ENCODE measurements around the gene SAA4. TPM values are rescaled to one million over a fixed set of nuclear protein-coding genes. Genes with fewer than 3 reads are reported as not detected.

The SAA4 gene
- total and polyA plus RNA-seq, 2 of the 8 experiments (the other 6 are each of a cell fraction or from before 2014, with no cell fraction given) = not detected

DNA sequence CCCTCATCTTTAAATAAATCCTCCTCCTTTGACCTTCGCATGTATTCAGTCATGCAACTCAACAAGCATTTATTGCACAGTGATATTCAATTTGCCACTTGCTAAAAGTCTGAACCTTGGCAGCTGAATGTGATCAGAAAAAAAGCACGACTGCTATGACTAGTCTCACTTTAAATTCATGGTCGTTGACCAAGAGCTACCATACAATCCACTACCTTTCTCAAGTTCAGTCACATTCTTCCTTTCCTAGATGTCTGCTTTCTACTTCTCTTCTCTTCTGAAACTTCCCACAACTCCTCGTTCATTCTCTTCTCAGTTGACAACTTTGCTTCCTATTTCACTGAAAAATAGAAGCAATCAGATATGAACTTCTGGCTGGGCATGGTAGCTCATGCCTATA, 27.4 kb upstream of the SAA4 start:
- H3K56ac ChIP-seq (replicated peaks; ENCODE audit: insufficient read length, low read depth, low read length) = no peak overlapping the region
- no peak overlapping the region for H3K4me3 ChIP-seq (ENCODE audit: extremely low read depth in 1 of 4, insufficient read depth in 2 of 4, low read depth in 3 of 4, low read length in 4 of 4)
- no peaks in the 10 kb centered on the region; a peak in 1 of 4 replicates for H3K9me3 ChIP-seq (ENCODE audit: insufficient read depth in 2 of 2, low read depth in 1 of 2, low read length in 1 of 2)
- no peaks in the 10 kb centered on the region for H4K20me1 ChIP-seq (replicated peaks in 1 of 2; ENCODE audit: control insufficient read depth in 1 of 2, insufficient read depth in 2 of 2, low read length in 2 of 2)
- no peak overlapping the region for H4K5ac ChIP-seq (ENCODE audit: insufficient read length, low read depth, low read length)
- CTCF ChIA-PET (ENCODE audit: partially characterized antibody) = interaction anchor here (0.6 to 1.2 kb wide), 3 partner anchors 20 to 468 kb away, joined by 3 to 4 read pairs (median 4); partner anchors contain the start of gene SAAL1
- H3K18ac ChIP-seq (ENCODE audit: extremely low read depth, low read length) = no peak overlapping the region
- no peak overlapping the region for H2BK120ac ChIP-seq (replicated peaks; ENCODE audit: low read depth, low read length)
- H3K4me1 ChIP-seq (replicated peaks in 1 of 4; ENCODE audit: control insufficient read depth in 3 of 4, insufficient read depth in 4 of 4, low read length in 3 of 4) = peaks cover 0 to 3% (median under 1%) of the 10 kb centered on the region in 4 experiments; a peak in 2 of 7 replicates
- H3K23ac ChIP-seq (ENCODE audit: insufficient read length) = no peak overlapping the region
- H3K36me3 ChIP-seq (ENCODE audit: control insufficient read depth in 2 of 4, insufficient read depth in 4 of 4, low read length in 3 of 4) = no peaks in the 10 kb centered on the region
- 85% methylated on average over 4 of the region's 4 CpGs; no CpG with 5 or more reads in 1 of the 2 experiments for WGBS, 2 experiments (ENCODE audit: extremely low coverage in 1 of 2, insufficient coverage in 1 of 2, insufficient read length in 1 of 2, insufficient replicate concordance in 2 of 2, low coverage in 1 of 2, low lambda C conversion rate in 2 of 2, missing lambda C conversion rate in 1 of 2)
- no peaks in the 10 kb centered on the region for H3K79me1 ChIP-seq (ENCODE audit: low read depth, low read length)
- H2AFZ ChIP-seq (ENCODE audit: low read length) = no peak overlapping the region
- no peak overlapping the region for H3K9ac ChIP-seq (replicated peaks in 1 of 4; ENCODE audit: extremely low read depth in 1 of 4, low read depth in 3 of 4, low read length in 3 of 4)
- H3K4me2 ChIP-seq (ENCODE audit: insufficient read depth in 1 of 2, low read depth in 2 of 2, low read length in 2 of 2) = no peak overlapping the region
- H2BK12ac ChIP-seq (ENCODE audit: low read depth, low read length) = 0 out of 2 replicates have a peak overlapping the region, but pooled peaks have one; percentile 63
- no peak overlapping the region for H3K27ac ChIP-seq (ENCODE audit: low read depth, low read length)
- H4K91ac ChIP-seq (replicated peaks; ENCODE audit: insufficient read length, low read length) = no peak overlapping the region
- H2BK15ac ChIP-seq (ENCODE audit: low read length) = no peak overlapping the region
- POLR2A ChIA-PET (ENCODE audit: partially characterized antibody) = interaction anchor here (0.7 kb wide), 1 partner anchor 11 kb away, joined by 3 read pairs; no protein-coding TSS in a partner anchor
- no peak overlapping the region for H3K4ac ChIP-seq (replicated peaks; ENCODE audit: insufficient read length, low read depth, low read length)
- TF ChIP-seq, protein P1, sequence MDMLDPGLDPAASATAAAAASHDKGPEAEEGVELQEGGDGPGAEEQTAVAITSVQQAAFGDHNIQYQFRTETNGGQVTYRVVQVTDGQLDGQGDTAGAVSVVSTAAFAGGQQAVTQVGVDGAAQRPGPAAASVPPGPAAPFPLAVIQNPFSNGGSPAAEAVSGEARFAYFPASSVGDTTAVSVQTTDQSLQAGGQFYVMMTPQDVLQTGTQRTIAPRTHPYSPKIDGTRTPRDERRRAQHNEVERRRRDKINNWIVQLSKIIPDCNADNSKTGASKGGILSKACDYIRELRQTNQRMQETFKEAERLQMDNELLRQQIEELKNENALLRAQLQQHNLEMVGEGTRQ (IDR thresholded peaks at IDR 0.05; ENCODE audit: low read length) = no peak
- TF ChIP-seq TEAD4 (IDR thresholded peaks at IDR 0.05; ENCODE audit: low read depth, low read length) = no peak
- TF ChIP-seq ZNF274 (IDR thresholded peaks at IDR 0.05; ENCODE audit: borderline replicate concordance, extremely low read depth, low read length) = no peak
- TF ChIP-seq POU5F1 (IDR thresholded peaks at IDR 0.05; ENCODE audit: low read depth, low read length) = no peak
- no peak for TF ChIP-seq TAF1 (IDR thresholded peaks at IDR 0.05; ENCODE audit: low read depth, low read length)
- TF ChIP-seq JUN (IDR thresholded peaks at IDR 0.05; ENCODE audit: low read depth, low read length) = no peak
- TF ChIP-seq CEBPB (IDR thresholded peaks at IDR 0.05; ENCODE audit: low read depth, low read length) = no peak
- no peak for TF ChIP-seq ASH2L (IDR thresholded peaks at IDR 0.05; ENCODE audit: low read length)
- no peak for TF ChIP-seq EGR1 (IDR thresholded peaks at IDR 0.05; ENCODE audit: borderline replicate concordance, low read depth, low read length)
- FAIRE-seq = no peak
- no peak for DNase-seq (ENCODE audit: low read depth in 1 of 2, low spot score in 2 of 2)
- no peak overlapping the region for H4K8ac ChIP-seq (ENCODE audit: extremely low read depth, insufficient read depth, low read length)
- no peak overlapping the region for H2AK5ac ChIP-seq (ENCODE audit: low read depth, low read length)
- H3K27me3 ChIP-seq (replicated peaks in 1 of 4; ENCODE audit: control insufficient read depth in 3 of 4, extremely low read depth in 1 of 4, insufficient read depth in 3 of 4, low read length in 3 of 4) = no peaks in the 10 kb centered on the region
- no peaks in the 10 kb centered on the region; the same call in 1 of the 2 replicates for H3K23me2 ChIP-seq (ENCODE audit: low read depth, low read length)
- no peak overlapping the region for H3K14ac ChIP-seq (ENCODE audit: insufficient read length)
- no peaks in the 10 kb centered on the region for H3K79me2 ChIP-seq (ENCODE audit: control insufficient read depth in 1 of 2, insufficient read depth in 2 of 2, low read length in 2 of 2)
- no peak overlapping the region for H2BK5ac ChIP-seq (ENCODE audit: low read depth, low read length)
- H2BK20ac ChIP-seq (ENCODE audit: low read length) = no peak overlapping the region
